HEK293 (cell line): Measurements from ENCODE around the gene CDH23.
A peak's percentile ranks its signal among the peaks of the same experiment; 100 is the strongest.

ENCODE experiments used
- CTCF ChIA-PET: fragments of 350-600 bp; formaldehyde crosslinking; extraction: SDS; loops from one replicate; lab custom pipeline; 2021; ENCODE audit warnings: antibody characterized with exemption; lab: Yijun Ruan, JAX
- POLR2A ChIA-PET: fragments of 300-600 bp; formaldehyde crosslinking; extraction: SDS; loops from one replicate; lab custom pipeline; 2020; ENCODE audit warnings: antibody characterized with exemption, inconsistent platforms; lab: Yijun Ruan, JAX
- H3K27ac ChIP-seq: fragments of 200-500 bp; sonication (Bioruptor generic); 2 replicates; pipeline ENCODE4 v1.5.1; 2014; ENCODE audit warnings: low read depth, low read length, control low read depth, inconsistent platforms; ENCODE audit errors: extremely low read depth
- H3K36me3 ChIP-seq, 2 experiments: fragments of 200-500 bp in 1 of 2; sonication (Bioruptor generic) in 1 of 2; 1 replicate in 1 of 2; 2 replicates in 1 of 2; pipeline ENCODE4 v1.5.1; 2014 to 2017; ENCODE audit warnings: inconsistent platforms in 2 of 2, low read length in 2 of 2; ENCODE audit not compliant: control insufficient read depth in 2 of 2, insufficient read depth in 1 of 2
- H3K4me1 ChIP-seq: fragments of 200-500 bp; sonication (Bioruptor generic); 2 replicates; pipeline ENCODE4 v1.5.1; 2014; ENCODE audit warnings: mild to moderate bottlenecking, low read length, inconsistent platforms; ENCODE audit not compliant: control insufficient read depth, insufficient read depth
- H3K4me3 ChIP-seq: 2 replicates; pipeline ENCODE4 v1.5.1; 2011; ENCODE audit warnings: low read depth, mild to moderate bottlenecking, control low read depth, low read length, moderate library complexity
- H3K9me3 ChIP-seq: fragments of 200-500 bp; sonication (Bioruptor generic); 2 replicates; pipeline ENCODE4 v1.5.1; 2014; ENCODE audit warnings: low read depth, low read length, inconsistent platforms; ENCODE audit not compliant: control insufficient read depth, insufficient read depth
- ATF2 ChIP-seq: fragments of 450-650 bp; formaldehyde crosslinking; IDR thresholded peaks from 2 replicates; pipeline ENCODE4 v1.5.1; 2016; ENCODE audit warnings: missing biosample characterization, missing genetic modification characterization, low read depth
- GLIS1 ChIP-seq: fragments of 450-650 bp; formaldehyde crosslinking; IDR thresholded peaks from 2 replicates; pipeline ENCODE4 v1.5.1; 2016; ENCODE audit warnings: missing biosample characterization, missing genetic modification characterization
- KLF7 ChIP-seq: fragments of 450-650 bp; formaldehyde crosslinking; IDR thresholded peaks from 2 replicates; pipeline ENCODE4 v1.5.1; 2016; ENCODE audit warnings: missing biosample characterization, missing genetic modification characterization, borderline replicate concordance
- PRDM4 ChIP-seq: fragments of 450-650 bp; formaldehyde crosslinking; IDR thresholded peaks from 2 replicates; pipeline ENCODE4 v1.5.1; 2017; ENCODE audit warnings: missing biosample characterization, missing genetic modification characterization
- SP3 ChIP-seq: fragments of 450-650 bp; formaldehyde crosslinking; IDR thresholded peaks from 2 replicates; pipeline ENCODE4 v1.5.1; 2016; ENCODE audit warnings: missing biosample characterization, missing genetic modification characterization
- ZBTB26 ChIP-seq: fragments of 450-650 bp; formaldehyde crosslinking; optimal IDR thresholded peaks from 2 replicates; pipeline ENCODE3; 2016; ENCODE audit warnings: missing biosample characterization, mild to moderate bottlenecking, missing genetic modification characterization
- ZEB2 ChIP-seq: fragments of 450-650 bp; formaldehyde crosslinking; IDR thresholded peaks from 2 replicates; pipeline ENCODE4 v1.5.1; 2016; ENCODE audit warnings: missing biosample characterization, missing genetic modification characterization
- ZIC2 ChIP-seq: fragments of 450-650 bp; formaldehyde crosslinking; IDR thresholded peaks from 2 replicates; pipeline ENCODE4 v1.5.1; 2016; ENCODE audit warnings: missing biosample characterization, missing genetic modification characterization
- ZNF19 ChIP-seq: fragments of 450-650 bp; formaldehyde crosslinking; IDR thresholded peaks from 2 replicates; pipeline ENCODE4; 2016; ENCODE audit warnings: missing biosample characterization, missing genetic modification characterization, low read depth
- ZNF223 ChIP-seq: fragments of 450-650 bp; formaldehyde crosslinking; IDR thresholded peaks from 2 replicates; pipeline ENCODE4 v1.5.1; 2016; ENCODE audit warnings: missing biosample characterization, missing genetic modification characterization
- ZNF280D ChIP-seq: fragments of 450-650 bp; formaldehyde crosslinking; IDR thresholded peaks from 2 replicates; pipeline ENCODE4 v1.5.1; 2016; ENCODE audit warnings: missing biosample characterization, missing genetic modification characterization
- ZNF324 ChIP-seq: fragments of 450-650 bp; formaldehyde crosslinking; IDR thresholded peaks from 2 replicates; pipeline ENCODE4 v1.5.1; 2016; ENCODE audit warnings: missing biosample characterization, missing genetic modification characterization
- ZNF555 ChIP-seq: fragments of 450-650 bp; formaldehyde crosslinking; conservative IDR thresholded peaks from 2 replicates; pipeline ENCODE4 v1.5.1; 2017; ENCODE audit warnings: missing biosample characterization, mild to moderate bottlenecking, missing genetic modification characterization, inconsistent platforms
- ZNF658 ChIP-seq: fragments of 450-650 bp; formaldehyde crosslinking; IDR thresholded peaks from 2 replicates; pipeline ENCODE4; 2016; ENCODE audit warnings: missing biosample characterization, missing genetic modification characterization
- ZNF660 ChIP-seq: fragments of 450-650 bp; IDR thresholded peaks from 2 replicates; pipeline ENCODE4 v1.5.1; 2018; ENCODE audit warnings: missing biosample characterization, mild to moderate bottlenecking, missing genetic modification characterization
- ZNF837 ChIP-seq: fragments of 450-650 bp; formaldehyde crosslinking; IDR thresholded peaks from 2 replicates; pipeline ENCODE4 v1.5.1; 2016; ENCODE audit warnings: missing biosample characterization, missing genetic modification characterization

The CDH23 gene

GRCh38 chr10:71572962-71573361, 176.2 kb downstream of the CDH23 start:
- TF ChIP-seq SP3 (tag by site-specific recombination) (no peak), ZIC2 (tag by site-specific recombination) (peak; percentile 85)
- TF ChIP-seq, all 188 proteins: peak for 1
- H3K9me3 ChIP-seq = no peaks in the 10 kb centered on the region
- no peaks in the 10 kb centered on the region for H3K36me3 ChIP-seq
- no peak overlapping the region for H3K4me3 ChIP-seq
- no peaks in the 10 kb centered on the region for H3K4me1 ChIP-seq
- ChIA-PET CTCF (interaction anchor here (0.6 to 1.4 kb wide), 4 partner anchors 10 to 258 kb away, joined by 3 to 5 read pairs (median 3); no protein-coding TSS in a partner anchor), POLR2A (no interaction called here)
- no peak overlapping the region for H3K27ac ChIP-seq

GRCh38 chr10:71573562-71574518, 177.1 kb downstream of the CDH23 start:
- no peaks in the 10 kb centered on the region for H3K36me3 ChIP-seq
- H3K4me3 ChIP-seq = no peak overlapping the region
- CTCF ChIA-PET = interaction anchor here (0.6 to 1.4 kb wide), 4 partner anchors 9 to 259 kb away, joined by 3 to 5 read pairs (median 3); no protein-coding TSS in a partner anchor
- no peak for TF ChIP-seq ZNF555 (tag by site-specific recombination)
- no peaks in the 10 kb centered on the region for H3K4me1 ChIP-seq
- H3K9me3 ChIP-seq = no peaks in the 10 kb centered on the region
- H3K27ac ChIP-seq = no peak overlapping the region
- POLR2A ChIA-PET = no interaction called here

GRCh38 chr10:71575451-71575850, 178.7 kb downstream of the CDH23 start:
- TF ChIP-seq PRDM4 (tag by site-specific recombination) (no peak), ZEB2 (tag by site-specific recombination) (no peak), ZNF837 (tag by site-specific recombination) (no peak), KLF7 (no peak)
- H3K4me1 ChIP-seq = no peaks in the 10 kb centered on the region

GRCh38 chr10:71575934-71576801, 179.4 kb downstream of the CDH23 start:
- ChIA-PET POLR2A (no interaction called here), CTCF (interaction anchor here (0.8 kb wide), 1 partner anchor 132 kb away, joined by 3 read pairs; no protein-coding TSS in a partner anchor)
- Histone ChIP-seq H3K4me1 (no peaks in the 10 kb centered on the region), H3K4me3 (no peak overlapping the region), H3K27ac (no peak overlapping the region), H3K9me3 (no peaks in the 10 kb centered on the region), H3K36me3 (no peaks in the 10 kb centered on the region)
- no peak for TF ChIP-seq ZBTB26 (tag by site-specific recombination)
- TF ChIP-seq ATF2 (tag by site-specific recombination) = no peak
- no peak for TF ChIP-seq ZNF19
- peak; percentile 37; the same call in 1 of the 2 replicates for TF ChIP-seq GLIS1
- TF ChIP-seq ZNF280D = no peak
- TF ChIP-seq ZNF324 (tag by site-specific recombination) = no peak
- no peak for TF ChIP-seq ZNF660
- no peak for TF ChIP-seq ZNF223 (tag by site-specific recombination)
- no peak for TF ChIP-seq ZNF658 (tag by site-specific recombination)

More at GRCh38 chr10:71575451-71575850, 178.7 kb downstream of the CDH23 start:
- Histone ChIP-seq H3K9me3 (no peaks in the 10 kb centered on the region), H3K27ac (no peak overlapping the region), H3K4me3 (no peak overlapping the region), H3K36me3 (no peaks in the 10 kb centered on the region)
- ChIA-PET CTCF (no interaction called here), POLR2A (no interaction called here)
